ENCODE data around the gene KIF3A. TPM values are rescaled to one million over a fixed set of nuclear protein-coding genes. Genes with fewer than 3 reads are reported as not detected.

Gene KIF3A
- total and polyA plus RNA-seq, 2 of the 8 experiments (the other 6 are each of a cell fraction or from before 2014, with no cell fraction given) = 3.1 to 13.1 TPM

GRCh38 chr5:132744659-132745058 lies 7.3 kb upstream of the KIF3A start (continued):
- TF ChIP-seq CHD7 (IDR thresholded peaks at IDR 0.05; ENCODE audit: insufficient replicate concordance, low read length) (no peak), YY1 (IDR thresholded peaks at IDR 0.05; ENCODE audit: low read depth, low read length) (no peak), CTBP2 (IDR thresholded peaks at IDR 0.05; ENCODE audit: borderline replicate concordance, insufficient read depth, insufficient read length, low read length) (no peak), TBP (IDR thresholded peaks at IDR 0.05; ENCODE audit: low read depth, low read length) (no peak), POLR2AphosphoS5 (IDR thresholded peaks at IDR 0.05; ENCODE audit: low read depth, low read length) (no peak), HDAC2 (IDR thresholded peaks at IDR 0.05; ENCODE audit: borderline replicate concordance in 1 of 2, low read depth in 2 of 2, low read length in 2 of 2) (no peak), E2F6 (IDR thresholded peaks at IDR 0.05) (no peak), FOSL1 (IDR thresholded peaks at IDR 0.05; ENCODE audit: insufficient read depth, low read depth, low read length) (no peak), CHD1 (IDR thresholded peaks at IDR 0.05; ENCODE audit: low read depth, low read length) (no peak), EP300 (IDR thresholded peaks at IDR 0.05; ENCODE audit: borderline replicate concordance in 1 of 2, low read depth in 2 of 2, low read length in 2 of 2) (no peak)
